HEK293 (cell line): ENCODE results near the gene ZFAND2B.

ENCODE experiments used
- CTCF ChIA-PET: fragments of 350-600 bp; formaldehyde crosslinking; extraction: SDS; loops from one replicate; lab custom pipeline; 2021; ENCODE audit warnings: antibody characterized with exemption; lab: Yijun Ruan, JAX
- POLR2A ChIA-PET: fragments of 300-600 bp; formaldehyde crosslinking; extraction: SDS; loops from one replicate; lab custom pipeline; 2020; ENCODE audit warnings: antibody characterized with exemption, inconsistent platforms; lab: Yijun Ruan, JAX
- H3K27ac ChIP-seq: fragments of 200-500 bp; sonication (Bioruptor generic); 2 replicates; pipeline ENCODE4 v1.5.1; 2014; ENCODE audit warnings: low read depth, low read length, control low read depth, inconsistent platforms; ENCODE audit errors: extremely low read depth
- H3K36me3 ChIP-seq, 2 experiments: fragments of 200-500 bp in 1 of 2; sonication (Bioruptor generic) in 1 of 2; 1 replicate in 1 of 2; 2 replicates in 1 of 2; pipeline ENCODE4 v1.5.1; 2014 to 2017; ENCODE audit warnings: inconsistent platforms in 2 of 2, low read length in 2 of 2; ENCODE audit not compliant: control insufficient read depth in 2 of 2, insufficient read depth in 1 of 2
- H3K4me1 ChIP-seq: fragments of 200-500 bp; sonication (Bioruptor generic); 2 replicates; pipeline ENCODE4 v1.5.1; 2014; ENCODE audit warnings: mild to moderate bottlenecking, low read length, inconsistent platforms; ENCODE audit not compliant: control insufficient read depth, insufficient read depth
- H3K4me3 ChIP-seq: 2 replicates; pipeline ENCODE4 v1.5.1; 2011; ENCODE audit warnings: low read depth, mild to moderate bottlenecking, control low read depth, low read length, moderate library complexity
- H3K9me3 ChIP-seq: fragments of 200-500 bp; sonication (Bioruptor generic); 2 replicates; pipeline ENCODE4 v1.5.1; 2014; ENCODE audit warnings: low read depth, low read length, inconsistent platforms; ENCODE audit not compliant: control insufficient read depth, insufficient read depth
- GLIS1 ChIP-seq: fragments of 450-650 bp; formaldehyde crosslinking; IDR thresholded peaks from 2 replicates; pipeline ENCODE4 v1.5.1; 2016; ENCODE audit warnings: missing biosample characterization, missing genetic modification characterization
- GLIS2 ChIP-seq: fragments of 450-650 bp; formaldehyde crosslinking; IDR thresholded peaks from 2 replicates; pipeline ENCODE4 v1.5.1; 2016; ENCODE audit warnings: missing biosample characterization, missing genetic modification characterization
- HIC1 ChIP-seq: fragments of 450-650 bp; formaldehyde crosslinking; IDR thresholded peaks from 2 replicates; pipeline ENCODE4 v1.5.1; 2016; ENCODE audit warnings: missing biosample characterization, missing genetic modification characterization
- HOXD13 ChIP-seq: sonication (generic); formaldehyde crosslinking; IDR thresholded peaks from 2 replicates; pipeline ENCODE4 v1.8.0; 2022; ENCODE audit warnings: missing genetic modification reagents, borderline replicate concordance
- MEIS1 ChIP-seq: sonication (generic); formaldehyde crosslinking; IDR thresholded peaks from 2 replicates; pipeline ENCODE4 v1.8.1; 2022; ENCODE audit warnings: missing genetic modification reagents, mild to moderate bottlenecking, borderline replicate concordance
- PATZ1 ChIP-seq: fragments of 450-650 bp; formaldehyde crosslinking; IDR thresholded peaks from 2 replicates; pipeline ENCODE4 v1.5.1; 2016; ENCODE audit warnings: missing biosample characterization, missing genetic modification characterization
- REST ChIP-seq: fragments of 450-650 bp; formaldehyde crosslinking; IDR thresholded peaks from 2 replicates; pipeline ENCODE4 v1.5.1; 2016; ENCODE audit warnings: missing biosample characterization, missing genetic modification characterization
- YY1 ChIP-seq: fragments of 450-650 bp; formaldehyde crosslinking; IDR thresholded peaks from 2 replicates; pipeline ENCODE4 v1.5.1; 2018; ENCODE audit warnings: missing biosample characterization, missing genetic modification characterization
- YY2 ChIP-seq: fragments of 450-650 bp; formaldehyde crosslinking; IDR thresholded peaks from 2 replicates; pipeline ENCODE4 v1.5.1; 2016; ENCODE audit warnings: missing biosample characterization, missing genetic modification characterization
- ZBTB48 ChIP-seq: fragments of 450-650 bp; formaldehyde crosslinking; IDR thresholded peaks from 2 replicates; pipeline ENCODE4 v1.5.1; 2016; ENCODE audit warnings: missing biosample characterization, missing genetic modification characterization
- ZEB2 ChIP-seq: fragments of 450-650 bp; formaldehyde crosslinking; IDR thresholded peaks from 2 replicates; pipeline ENCODE4 v1.5.1; 2016; ENCODE audit warnings: missing biosample characterization, missing genetic modification characterization
- ZFP3 ChIP-seq: fragments of 450-650 bp; formaldehyde crosslinking; IDR thresholded peaks from 2 replicates; pipeline ENCODE4 v1.5.1; 2016; ENCODE audit warnings: low read depth, missing biosample characterization, missing genetic modification characterization
- ZNF112 ChIP-seq: fragments of 450-650 bp; formaldehyde crosslinking; IDR thresholded peaks from 2 replicates; pipeline ENCODE4 v1.5.0; 2017; ENCODE audit warnings: missing biosample characterization, missing genetic modification characterization
- ZNF132 ChIP-seq: fragments of 450-650 bp; formaldehyde crosslinking; IDR thresholded peaks from 2 replicates; pipeline ENCODE4 v1.5.1; 2017; ENCODE audit warnings: missing biosample characterization, missing genetic modification characterization, borderline replicate concordance
- ZNF140 ChIP-seq: fragments of 450-650 bp; formaldehyde crosslinking; IDR thresholded peaks from 2 replicates; pipeline ENCODE4 v1.5.1; 2016; ENCODE audit warnings: missing biosample characterization, missing genetic modification characterization
- ZNF169 ChIP-seq: fragments of 450-650 bp; formaldehyde crosslinking; IDR thresholded peaks from 2 replicates; pipeline ENCODE4 v1.5.1; 2016; ENCODE audit warnings: missing biosample characterization, missing genetic modification characterization
- ZNF174 ChIP-seq: fragments of 450-650 bp; formaldehyde crosslinking; IDR thresholded peaks from 2 replicates; pipeline ENCODE4 v1.5.0; 2017; ENCODE audit warnings: missing biosample characterization, mild to moderate bottlenecking, missing genetic modification characterization
- ZNF335 ChIP-seq: fragments of 450-650 bp; formaldehyde crosslinking; conservative IDR thresholded peaks from 2 replicates; pipeline ENCODE4 v1.5.1; 2016; ENCODE audit warnings: missing biosample characterization, missing genetic modification characterization
- ZNF341 ChIP-seq: fragments of 450-650 bp; formaldehyde crosslinking; IDR thresholded peaks from 2 replicates; pipeline ENCODE4; 2016; ENCODE audit warnings: low read depth, missing biosample characterization, missing genetic modification characterization
- ZNF433 ChIP-seq: fragments of 450-650 bp; formaldehyde crosslinking; IDR thresholded peaks from 2 replicates; pipeline ENCODE4 v1.5.1; 2016; ENCODE audit warnings: missing biosample characterization, missing genetic modification characterization, low read depth
- ZNF488 ChIP-seq: fragments of 450-650 bp; formaldehyde crosslinking; IDR thresholded peaks from 2 replicates; pipeline ENCODE4 v1.5.1; 2016; ENCODE audit warnings: missing biosample characterization, missing genetic modification characterization
- ZNF585B ChIP-seq: fragments of 450-650 bp; formaldehyde crosslinking; IDR thresholded peaks from 2 replicates; pipeline ENCODE4 v1.5.1; 2016; ENCODE audit warnings: missing biosample characterization, missing genetic modification characterization
- ZNF837 ChIP-seq: fragments of 450-650 bp; formaldehyde crosslinking; IDR thresholded peaks from 2 replicates; pipeline ENCODE4 v1.5.1; 2016; ENCODE audit warnings: missing biosample characterization, missing genetic modification characterization
- ZSCAN30 ChIP-seq: fragments of 450-650 bp; IDR thresholded peaks from 2 replicates; pipeline ENCODE4 v1.5.1; 2018; ENCODE audit warnings: missing biosample characterization, mild to moderate bottlenecking, missing genetic modification characterization, moderate library complexity
- ZSCAN4 ChIP-seq: fragments of 450-650 bp; formaldehyde crosslinking; IDR thresholded peaks from 2 replicates; pipeline ENCODE4 v1.5.1; 2017; ENCODE audit warnings: missing biosample characterization, missing genetic modification characterization
- ZSCAN5A ChIP-seq: fragments of 450-650 bp; formaldehyde crosslinking; IDR thresholded peaks from 2 replicates; pipeline ENCODE4 v1.5.1; 2016; ENCODE audit warnings: missing biosample characterization, missing genetic modification characterization

Gene ZFAND2B

GRCh38 chr2:219218217-219218731, 11.7 kb downstream of the ZFAND2B start:
- Histone ChIP-seq H3K36me3 (peaks cover 3 to 76% of the 10 kb centered on the region in 2 experiments; a peak in 2 of 3 replicates), H3K4me1 (no peaks in the 10 kb centered on the region), H3K4me3 (peak overlapping the region; percentile 27)
- CTCF ChIA-PET = interaction anchor here (0.5 to 2.6 kb wide), 6 partner anchors 42 to 507 kb away, joined by 3 to 9 read pairs (median 4); partner anchors contain the start of gene TTLL4
- peak; percentile 91 for TF ChIP-seq REST (tag by site-specific recombination)
- TF ChIP-seq GLIS1 (tag by site-specific recombination) = peak; percentile 43
- peak; percentile 43; the same call in 1 of the 2 replicates for TF ChIP-seq HIC1 (tag by site-specific recombination)
- TF ChIP-seq ZNF837 = no peak
- no peak for TF ChIP-seq ZFP3 (tag by site-specific recombination)
- no peak for TF ChIP-seq ZEB2
- peak; percentile 54 for TF ChIP-seq ZNF341 (tag by site-specific recombination)
- TF ChIP-seq ZNF335 (tag by site-specific recombination) = peak; percentile 86
- TF ChIP-seq ZNF132 = no peak
- no peak for TF ChIP-seq ZNF112
- TF ChIP-seq ZNF140 (tag by site-specific recombination) = no peak
- peak; percentile 55; the same call in 1 of the 2 replicates for TF ChIP-seq HOXD13 (CRISPR knock-in tag)
- no peak for TF ChIP-seq YY1
- peak; percentile 37; the same call in 1 of the 2 replicates for TF ChIP-seq GLIS2 (tag by site-specific recombination)
- TF ChIP-seq ZSCAN30 (tag by site-specific recombination) = no peak
- no peak for TF ChIP-seq PATZ1
- TF ChIP-seq MEIS1 (CRISPR knock-in tag) = no peak
- no peak for TF ChIP-seq ZNF585B (tag by site-specific recombination)
- TF ChIP-seq ZSCAN5A = no peak
- no peak for TF ChIP-seq ZNF433
- TF ChIP-seq ZNF174 (tag by site-specific recombination) = no peak
- TF ChIP-seq ZNF488 (tag by site-specific recombination) = no peak
- 0 out of 2 replicates have a peak, but pooled peaks have one; percentile 68 for TF ChIP-seq ZBTB48 (tag by site-specific recombination)
- no peak for TF ChIP-seq YY2 (tag by site-specific recombination)
- no peak for TF ChIP-seq ZNF169 (tag by site-specific recombination)
- no peak for TF ChIP-seq ZSCAN4 (tag by site-specific recombination)
- TF ChIP-seq, all 188 proteins: peak for 8
- Histone ChIP-seq H3K9me3 (no peaks in the 10 kb centered on the region), H3K27ac (peak overlapping the region; percentile 80)
- POLR2A ChIA-PET = interaction anchor here (0.6 to 6.2 kb wide), 10 partner anchors 9 to 61 kb away, joined by 3 to 42 read pairs (median 6); partner anchors contain the start of genes ANKZF1, ATG9A, CNPPD1 and DNAJB2
